Dermis microvascular lymphatic vessel endothelial cell (primary cell): ENCODE data around the gene PTPDC1. TPM values are rescaled to one million over a fixed set of nuclear protein-coding genes. Genes with fewer than 3 reads are reported as not detected.

ENCODE experiments used
- DNase-seq, 2 donors: peaks; one replicate each; pipeline versions ENCODE4 v3.0.0 to v3.0.0-alpha.2; 2010; ENCODE audit warnings: low read depth in 2 of 2
- total RNA-seq: library from RNA; depleted of rRNA; stranded (reverse); fragments of >200 nt; gene quantifications from 2 replicates; pipeline ENCODE4 v1.2.1, GENCODE V29; 2014

The PTPDC1 gene
- 3.6 and 4.7 TPM in 2 replicates for total RNA-seq

- DNase-seq = peak; percentile 11 to 31
These were observed at the start of gene PTPDC1 for GRCh38 chr9:94084314-94084713. Gene PTPDC1 (plus strand): TSS chr9:94084464. CDS start chr9:94084531, 67 bp downstream.

GRCh38 chr9:94034511-94034910 is 49.8 kb upstream of the PTPDC1 start:
- no peak for DNase-seq

- DNase-seq = no peak
These were observed 44.5 kb upstream of the PTPDC1 start for GRCh38 chr9:94039786-94040185.

- DNase-seq = no peak
These were observed 41.5 kb upstream of the PTPDC1 start for GRCh38 chr9:94042516-94043360.

- DNase-seq = no peak
These were observed 29.5 kb upstream of the PTPDC1 start for GRCh38 chr9:94054716-94055115.

GRCh38 chr9:94056442-94056974 is 27.8 kb upstream of the PTPDC1 start:
- DNase-seq = peak in 1 of 2 donors; percentile 13

GRCh38 chr9:94057918-94058317 is 26.3 kb upstream of the PTPDC1 start:
- DNase-seq = no peak

GRCh38 chr9:94061864-94062263 is 22.4 kb upstream of the PTPDC1 start:
- DNase-seq = no peak

GRCh38 chr9:94065535-94065961 is 18.7 kb upstream of the PTPDC1 start:
- peak; percentile 71 to 87 for DNase-seq

GRCh38 chr9:94068257-94068656 is 16.0 kb upstream of the PTPDC1 start:
- no peak for DNase-seq

- DNase-seq = no peak
These were observed 7.7 kb upstream of the PTPDC1 start for GRCh38 chr9:94076557-94076956.

GRCh38 chr9:94078086-94078485 is 6.2 kb upstream of the PTPDC1 start:
- no peak for DNase-seq

- no peak for DNase-seq
These were observed 5.0 kb upstream of the PTPDC1 start for GRCh38 chr9:94079236-94079635.

GRCh38 chr9:94080249-94080648 is 4.0 kb upstream of the PTPDC1 start:
- DNase-seq = no peak

GRCh38 chr9:94081435-94081834 is 2.8 kb upstream of the PTPDC1 start:
- no peak for DNase-seq

GRCh38 chr9:94081864-94082463 is 2.3 kb upstream of the PTPDC1 start:
- no peak for DNase-seq

- no peak for DNase-seq
These were observed 1.7 kb upstream of the PTPDC1 start for GRCh38 chr9:94082553-94082952.

GRCh38 chr9:94082956-94083355 is 1.3 kb upstream of the PTPDC1 start:
- DNase-seq = no peak

GRCh38 chr9:94083384-94083783 is 880 bp upstream of the PTPDC1 start:
- DNase-seq = no peak

GRCh38 chr9:94085062-94085639 is 887 bp downstream of the PTPDC1 start:
- DNase-seq = peak in 1 of 2 donors; percentile 40

GRCh38 chr9:94086486-94087345 is 2.5 kb downstream of the PTPDC1 start:
- DNase-seq = peak; percentile 28 to 76
